ENCODE results near the gene DDX28.

- no peak for TF ChIP-seq POLR2A (IDR thresholded peaks at IDR 0.05)
- no peak for TF ChIP-seq CTCF (IDR thresholded peaks at IDR 0.05)
Observed at GRCh38 chr16:67982011-67982696, 40.9 kb downstream of the DDX28 start.
